Hepatic stellate cell (primary cell): ENCODE measurements around the gene USP6NL.

Experiments used
- DNase-seq: peaks from one replicate; pipeline ENCODE4 v3.0.0; 2011; ENCODE audit warnings: low spot score

The USP6NL gene

DNA sequence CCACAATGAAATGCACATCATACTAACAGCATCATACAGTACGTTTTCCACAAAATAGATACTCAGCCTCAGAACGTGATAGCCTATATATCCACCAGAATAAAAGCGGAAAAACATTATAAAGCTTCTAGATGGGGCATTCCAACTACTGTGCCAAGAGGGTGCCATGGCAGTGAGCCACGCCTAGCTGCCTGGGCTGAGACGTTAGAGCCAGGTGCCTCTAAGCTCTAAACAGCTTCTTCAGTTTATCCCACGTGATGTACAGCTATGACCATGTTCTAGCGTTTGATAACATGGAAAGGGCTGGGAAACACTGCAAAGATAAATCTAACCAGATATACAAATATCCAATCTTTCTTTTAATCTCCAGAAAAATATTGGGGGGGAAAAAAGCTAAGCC, 17.8 kb downstream of the USP6NL start:
- DNase-seq, result no peak

DNA sequence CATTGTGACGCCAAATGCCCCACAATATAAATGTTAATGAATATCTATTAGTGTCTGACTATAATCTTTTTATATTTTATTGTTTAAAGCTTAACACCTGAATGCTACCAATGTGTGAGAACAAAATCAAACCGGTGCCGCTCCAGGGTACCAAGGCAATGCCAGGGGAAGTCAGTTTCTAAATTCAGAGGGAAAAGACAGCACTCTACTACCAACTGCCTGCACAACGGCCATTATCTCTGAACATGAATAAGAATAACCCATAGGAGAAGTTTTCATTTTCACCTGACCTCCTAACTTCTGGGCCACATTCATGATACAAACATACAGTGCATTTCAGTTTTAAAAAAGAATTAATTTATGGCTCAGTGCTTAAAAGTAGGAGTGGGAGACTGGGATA, 21.7 kb downstream of the USP6NL start:
- no peak for DNase-seq

DNA sequence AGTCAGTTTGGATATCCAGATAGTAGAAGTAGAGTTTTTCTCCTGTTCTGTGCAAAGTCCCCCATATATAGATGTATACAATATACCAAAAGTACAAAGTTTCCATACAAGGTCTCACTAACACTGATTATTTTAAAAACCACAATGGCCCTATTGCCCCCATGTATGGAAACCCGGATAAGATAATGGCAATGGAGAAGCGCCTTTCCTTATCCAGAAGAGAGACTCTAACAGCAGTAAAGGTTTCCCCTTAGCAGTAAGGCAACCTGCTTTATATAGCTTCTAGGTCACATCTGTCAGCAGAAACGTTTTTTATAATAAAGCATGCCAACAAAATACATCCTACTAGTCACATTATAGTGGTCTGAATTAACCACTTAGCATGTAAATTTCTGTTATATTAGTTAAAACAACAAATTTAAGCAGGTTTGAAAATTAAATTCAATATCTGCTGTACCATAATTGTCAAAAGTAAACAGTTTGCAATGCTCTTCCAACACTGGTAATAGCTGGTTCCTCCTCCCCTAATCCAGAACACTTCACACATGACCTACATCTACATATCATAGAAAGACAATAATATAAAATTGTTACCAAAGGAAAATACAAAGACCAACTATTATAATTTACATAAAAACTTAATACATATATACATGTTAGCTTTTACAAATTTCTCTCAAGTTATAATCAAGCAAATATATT, 22.4 kb downstream of the USP6NL start:
- DNase-seq, result no peak

DNA sequence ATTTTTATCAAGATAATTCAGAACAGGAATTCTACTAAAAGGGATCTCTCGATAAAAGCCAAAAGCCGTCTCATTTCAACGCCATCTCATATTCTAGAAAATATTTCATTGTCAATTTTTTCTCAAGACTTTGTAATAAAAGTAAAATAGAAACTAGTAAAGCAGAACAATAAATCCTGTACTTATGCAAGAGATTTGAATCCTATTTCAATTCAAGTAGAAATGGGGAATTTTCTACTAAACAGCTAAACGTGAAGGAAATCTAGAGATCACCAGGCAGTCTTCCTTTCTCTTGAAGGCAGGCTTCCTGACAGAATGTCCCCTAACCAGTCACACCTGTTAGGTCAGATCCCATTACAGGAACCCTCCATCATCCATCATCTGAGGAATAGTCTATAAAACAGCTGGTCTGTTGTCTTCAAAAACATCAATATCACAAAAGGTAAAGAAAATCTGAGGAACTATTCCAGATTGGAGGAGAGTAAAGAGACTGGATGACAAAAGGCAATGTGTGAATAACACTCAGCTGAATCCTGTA, 23.7 kb downstream of the USP6NL start:
- no peak for DNase-seq

DNA sequence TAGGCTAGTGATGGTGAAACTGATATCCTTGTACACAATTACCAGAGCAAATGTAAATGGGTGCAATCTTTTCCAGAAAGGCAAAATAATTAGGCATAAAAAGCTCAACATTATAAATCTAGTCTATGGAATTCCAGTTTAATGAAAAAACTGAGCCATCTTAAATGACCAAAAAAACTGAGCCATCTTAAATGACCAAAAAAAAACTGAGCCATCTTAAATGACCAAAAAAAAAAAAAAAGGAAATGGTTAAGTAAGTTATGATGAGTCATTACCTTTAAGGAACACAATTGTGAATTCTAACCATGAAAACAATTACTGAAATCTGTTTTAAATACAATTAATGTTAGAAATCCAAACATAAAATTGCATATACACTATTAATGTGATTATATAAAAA, 25.3 kb downstream of the USP6NL start:
- no peak for DNase-seq

GRCh38 chr10:11581213-11581612, 30.2 kb downstream of the USP6NL start:
- no peak for DNase-seq

- DNase-seq, result no peak
Measured at GRCh38 chr10:11579885-11580284, 31.6 kb downstream of the USP6NL start.

DNA sequence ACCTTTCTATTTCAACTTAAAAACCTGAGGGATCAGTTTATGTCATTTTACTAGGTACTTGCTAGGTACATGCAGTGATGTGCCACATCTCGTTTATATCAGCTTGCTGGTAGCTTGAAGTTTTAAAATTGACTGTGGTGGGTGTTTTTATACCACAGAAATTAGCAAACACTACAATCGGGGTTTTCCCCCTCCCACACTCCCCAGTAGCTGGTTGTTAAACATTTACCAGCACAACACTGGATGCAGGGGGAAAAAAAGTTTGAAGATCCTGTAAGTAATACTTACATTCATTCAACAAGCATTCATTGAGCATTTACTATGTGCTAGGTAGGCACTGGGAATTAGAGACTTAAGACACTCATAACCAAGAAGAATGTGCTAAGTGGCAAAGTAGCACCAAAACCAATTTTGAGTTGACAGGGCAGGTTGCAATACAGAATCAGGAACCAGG, 32.6 kb downstream of the USP6NL start:
- DNase-seq, result no peak

DNA sequence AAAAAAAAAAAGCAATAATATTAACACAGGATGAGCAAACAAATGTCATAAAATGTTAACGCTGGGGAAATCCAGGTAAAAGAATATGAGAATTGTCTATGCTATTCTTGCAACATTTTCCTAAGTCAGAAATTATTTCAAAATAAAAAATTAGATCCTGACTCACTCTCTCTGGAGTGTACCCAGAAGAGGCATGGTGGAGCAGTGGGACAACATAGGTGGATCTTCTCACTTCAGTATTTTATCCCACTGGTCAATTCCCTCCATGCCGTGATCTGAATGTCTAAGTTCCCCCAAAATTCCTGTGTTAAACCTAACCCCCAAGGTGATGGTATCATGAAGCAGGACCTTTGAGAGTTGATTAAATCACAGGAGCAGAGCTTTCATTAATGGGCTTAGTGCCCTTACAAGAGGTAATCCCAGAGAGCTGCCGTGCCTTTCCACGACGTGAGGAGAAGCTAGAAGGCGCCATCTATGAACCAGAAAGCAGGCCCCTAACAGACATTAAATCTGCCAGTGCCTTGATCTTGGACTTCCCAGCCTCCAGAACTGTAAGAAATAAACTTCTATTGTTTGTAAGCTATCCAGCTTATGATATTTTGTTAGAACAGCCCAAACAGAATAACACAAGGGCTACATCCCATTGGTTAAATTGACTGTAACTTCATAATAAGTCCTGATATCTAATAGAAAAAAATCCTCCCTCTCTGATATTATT, 35.2 kb downstream of the USP6NL start:
- DNase-seq, result no peak

- DNase-seq, result no peak
Measured at GRCh38 chr10:11573497-11573896, 38.0 kb downstream of the USP6NL start.

GRCh38 chr10:11570751-11571150, 40.7 kb downstream of the USP6NL start:
- DNase-seq, result no peak

DNA sequence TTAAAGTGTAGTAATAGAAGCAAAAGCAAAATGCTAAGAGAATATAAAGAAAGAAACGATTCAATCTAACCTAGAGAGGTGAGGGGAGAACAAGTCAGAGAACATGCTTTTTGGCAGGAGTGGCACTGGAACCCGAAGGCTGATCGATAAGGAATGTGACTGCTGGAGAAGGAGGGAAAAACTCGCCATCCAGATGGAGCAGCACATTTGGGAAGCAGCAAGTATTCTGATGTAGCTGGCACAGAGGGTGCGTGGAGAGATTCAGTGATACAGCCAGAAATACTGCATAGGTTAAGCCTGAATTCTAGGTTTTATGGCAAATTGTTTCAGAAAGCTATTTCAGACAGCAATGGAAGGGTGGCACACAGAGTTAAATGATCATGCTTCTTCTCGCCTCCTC, 42.0 kb downstream of the USP6NL start:
- no peak for DNase-seq

GRCh38 chr10:11568578-11568977, 42.9 kb downstream of the USP6NL start:
- no peak for DNase-seq

DNA sequence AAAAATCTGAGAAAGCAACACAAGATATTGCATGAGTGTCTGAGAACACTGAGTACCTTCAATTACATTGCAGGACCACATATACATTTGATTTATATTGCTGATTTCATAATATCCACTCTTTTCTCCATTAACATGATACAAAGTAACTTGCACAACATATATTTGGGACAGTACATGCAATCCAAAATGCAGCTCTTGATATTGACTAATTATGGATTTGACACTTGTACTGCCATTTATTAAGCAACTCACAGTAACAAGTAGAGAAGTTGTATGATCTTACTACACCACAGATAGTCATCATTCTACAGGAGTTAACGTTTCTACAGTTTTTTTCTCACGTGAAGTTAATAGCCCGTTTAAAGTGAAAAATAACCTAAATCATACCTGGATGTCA, 46.7 kb downstream of the USP6NL start:
- DNase-seq, result no peak

GRCh38 chr10:11563936-11564335, 47.5 kb downstream of the USP6NL start:
- DNase-seq, result no peak

- DNase-seq, result no peak
Measured at GRCh38 chr10:11562888-11563287, 48.6 kb downstream of the USP6NL start.

DNA sequence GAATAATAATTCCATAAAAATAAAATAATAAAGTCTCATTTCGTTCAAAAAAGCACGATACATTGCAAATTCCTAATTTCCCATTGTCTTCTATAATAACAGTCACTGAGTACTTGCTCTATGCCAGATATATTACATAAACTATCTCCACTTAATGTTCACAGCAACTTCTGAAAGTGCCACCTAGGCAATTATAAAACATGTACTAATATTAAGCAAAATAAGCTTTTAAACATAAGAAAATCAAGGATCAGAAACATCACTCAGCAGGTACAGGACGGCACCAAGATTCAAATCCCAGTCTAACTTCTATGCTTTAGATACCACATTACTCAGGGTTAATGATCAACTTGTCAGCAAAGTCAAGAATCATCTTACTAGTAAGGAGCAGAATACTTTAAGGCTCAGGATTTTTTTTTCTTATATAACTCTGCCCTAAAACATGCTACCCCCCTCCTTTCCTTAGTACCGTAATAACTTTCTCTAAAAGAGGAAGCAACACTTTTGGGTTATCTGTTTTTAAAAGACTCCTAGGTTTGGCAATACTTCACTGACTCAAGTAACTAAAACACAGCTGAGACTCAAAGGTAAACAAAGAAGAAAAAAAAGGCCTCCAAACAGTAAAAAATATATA, 51.3 kb downstream of the USP6NL start:
- no peak for DNase-seq

- no peak for DNase-seq
Measured at GRCh38 chr10:11557967-11558366, 53.5 kb downstream of the USP6NL start.

DNA sequence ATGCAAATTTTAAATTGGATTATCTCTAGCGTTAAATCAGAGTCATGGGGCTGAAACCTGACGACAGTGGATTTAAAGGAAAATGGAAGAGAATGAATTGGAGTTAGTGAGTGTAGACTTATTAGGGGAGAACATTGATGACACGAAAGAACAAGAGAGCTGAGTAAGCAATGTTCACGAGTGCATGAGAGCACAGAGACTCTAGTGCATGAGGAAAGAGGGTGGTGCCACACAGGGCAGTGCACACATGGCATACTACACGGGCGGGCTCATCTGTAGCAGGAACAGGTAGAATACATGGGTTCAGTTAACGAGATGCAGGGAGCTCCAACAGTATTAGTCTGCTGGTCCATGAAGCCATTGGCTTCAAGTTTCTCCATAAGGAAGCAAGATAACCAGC, 53.9 kb downstream of the USP6NL start:
- DNase-seq, result no peak

- DNase-seq, result no peak
Measured at GRCh38 chr10:11555556-11555955, 55.9 kb downstream of the USP6NL start.

- no peak for DNase-seq
Measured at GRCh38 chr10:11553773-11554381, 57.6 kb downstream of the USP6NL start.

GRCh38 chr10:11551916-11552602, 59.4 kb downstream of the USP6NL start:
- peak; percentile 48 for DNase-seq
